ENCODE data around the gene CPNE2. TPM values are rescaled to one million over a fixed set of nuclear protein-coding genes. Genes with fewer than 3 reads are reported as not detected.

CPNE2 gene
- polyA plus RNA-seq, 1 donor (not counting 4 experiments of a cell fraction or from before 2014, with no cell fraction given), result 26.5 TPM

DNA sequence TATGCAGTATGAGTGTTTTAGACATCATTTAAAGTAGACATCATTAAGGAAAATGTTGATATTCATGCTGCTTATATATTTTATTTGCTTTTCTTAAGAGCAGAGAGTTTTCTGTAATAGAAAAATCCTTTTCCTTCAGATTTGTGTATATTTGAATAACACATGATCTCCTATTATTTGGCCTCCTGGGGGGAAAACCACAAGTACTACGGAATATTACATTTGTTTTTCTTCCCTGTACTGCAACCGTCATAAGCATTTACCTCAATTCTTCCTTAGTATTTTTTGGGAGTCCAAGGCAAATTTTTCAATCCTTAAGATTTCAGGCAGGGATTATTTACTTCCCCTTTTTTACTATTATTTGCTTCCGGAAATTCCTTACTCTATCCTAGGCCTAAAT is 99.8 kb downstream of the CPNE2 start:
- H3K9ac ChIP-seq (ENCODE audit: control insufficient read depth, extremely low read depth, insufficient read depth, low read length), result no peak overlapping the region
- no peak overlapping the region for H3K27ac ChIP-seq (ENCODE audit: control insufficient read depth, insufficient read depth, low read length)
- H2AFZ ChIP-seq (ENCODE audit: control insufficient read depth, low read length), result no peak overlapping the region
- peaks cover 88% of the 10 kb centered on the region for H3K79me2 ChIP-seq (ENCODE audit: control insufficient read depth, insufficient read depth, low read length)
- H3K9me3 ChIP-seq (ENCODE audit: control insufficient read depth, low read depth, low read length), result no peaks in the 10 kb centered on the region
- DNase-seq (ENCODE audit: low read depth, low spot score), result no peak
- FAIRE-seq, result no peak
- peaks cover 3 to 5% of the 10 kb centered on the region in 2 experiments for H3K36me3 ChIP-seq (ENCODE audit: control insufficient read depth in 2 of 2, extremely low read depth in 1 of 2, insufficient read depth in 2 of 2, low read length in 2 of 2)
- no peaks in the 10 kb centered on the region for H4K20me1 ChIP-seq (ENCODE audit: control insufficient read depth, extremely low read depth, insufficient read depth, low read length)
- no peaks in the 10 kb centered on the region for H3K9me1 ChIP-seq (ENCODE audit: control insufficient read depth, extremely low read depth, insufficient read depth, low read length)
- dilution Hi-C loops (cut with MboI; ENCODE audit: extremely low pct_ligation_motif_present, low sequenced_read_pairs), result no loop called here
- no peak for TF ChIP-seq EZH2 (IDR thresholded peaks at IDR 0.05; ENCODE audit: low read length)
- TF ChIP-seq, protein P1, sequence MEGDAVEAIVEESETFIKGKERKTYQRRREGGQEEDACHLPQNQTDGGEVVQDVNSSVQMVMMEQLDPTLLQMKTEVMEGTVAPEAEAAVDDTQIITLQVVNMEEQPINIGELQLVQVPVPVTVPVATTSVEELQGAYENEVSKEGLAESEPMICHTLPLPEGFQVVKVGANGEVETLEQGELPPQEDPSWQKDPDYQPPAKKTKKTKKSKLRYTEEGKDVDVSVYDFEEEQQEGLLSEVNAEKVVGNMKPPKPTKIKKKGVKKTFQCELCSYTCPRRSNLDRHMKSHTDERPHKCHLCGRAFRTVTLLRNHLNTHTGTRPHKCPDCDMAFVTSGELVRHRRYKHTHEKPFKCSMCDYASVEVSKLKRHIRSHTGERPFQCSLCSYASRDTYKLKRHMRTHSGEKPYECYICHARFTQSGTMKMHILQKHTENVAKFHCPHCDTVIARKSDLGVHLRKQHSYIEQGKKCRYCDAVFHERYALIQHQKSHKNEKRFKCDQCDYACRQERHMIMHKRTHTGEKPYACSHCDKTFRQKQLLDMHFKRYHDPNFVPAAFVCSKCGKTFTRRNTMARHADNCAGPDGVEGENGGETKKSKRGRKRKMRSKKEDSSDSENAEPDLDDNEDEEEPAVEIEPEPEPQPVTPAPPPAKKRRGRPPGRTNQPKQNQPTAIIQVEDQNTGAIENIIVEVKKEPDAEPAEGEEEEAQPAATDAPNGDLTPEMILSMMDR (optimal IDR thresholded peaks at IDR 0.05 in 1 of 3, IDR thresholded peaks at IDR 0.05 in 1 of 3, conservative IDR thresholded peaks at IDR 0.05 in 1 of 3; ENCODE audit: extremely low read depth in 1 of 3, insufficient read depth in 2 of 3, low read length in 3 of 3), result no peak
- H3K4me3 ChIP-seq (ENCODE audit: control insufficient read depth in 2 of 3, extremely low read depth in 1 of 3, insufficient read depth in 2 of 3, low read depth in 1 of 3, low read length in 3 of 3), result no peak overlapping the region
- H3K4me2 ChIP-seq (ENCODE audit: control insufficient read depth, extremely low read depth, insufficient read depth, low read depth, low read length), result no peak overlapping the region
- peaks cover 60% of the 10 kb centered on the region for H3K4me1 ChIP-seq (ENCODE audit: control insufficient read depth, extremely low read depth, insufficient read depth, low read length)
- no peaks in the 10 kb centered on the region for H3K27me3 ChIP-seq (ENCODE audit: control insufficient read depth, extremely low read depth, insufficient read depth, low read length)

DNA sequence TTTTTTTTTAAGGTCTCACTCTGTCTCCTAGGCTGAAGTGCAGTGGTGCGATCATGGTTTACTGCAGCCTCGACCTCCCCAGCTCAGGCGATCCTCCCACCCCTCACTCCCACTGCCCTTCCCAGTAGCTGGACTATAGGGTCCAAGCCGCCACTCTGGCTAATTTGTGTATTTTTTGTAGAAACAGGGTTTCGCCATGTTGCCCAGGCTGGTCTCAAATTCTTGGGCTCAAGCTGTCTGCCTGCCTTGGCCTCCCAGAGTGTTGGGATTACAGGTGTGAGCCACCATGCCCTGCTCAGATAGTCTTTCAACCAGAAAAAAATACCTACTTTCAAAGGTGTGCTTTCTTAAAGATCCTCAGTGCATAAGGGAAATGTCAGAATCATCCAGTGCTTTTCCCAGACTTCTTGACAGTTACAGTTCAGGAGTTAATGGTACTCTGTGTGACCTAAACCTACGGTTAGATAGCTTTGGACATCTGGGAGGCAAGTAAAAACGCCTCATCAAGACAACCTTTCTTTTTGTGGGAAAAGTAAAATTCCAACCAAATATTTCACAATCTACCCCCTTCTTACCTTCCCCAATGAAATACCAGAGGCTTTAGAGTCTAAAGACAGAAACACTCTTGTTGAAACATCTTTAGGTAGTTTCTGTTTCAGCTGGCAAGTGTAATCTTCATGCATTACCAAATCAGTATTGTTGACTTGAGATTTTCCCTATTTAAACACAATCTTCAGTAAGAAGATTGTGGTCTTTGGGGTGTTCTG is 100.5 kb downstream of the CPNE2 start:
- no peak overlapping the region for H2AFZ ChIP-seq (ENCODE audit: control insufficient read depth, low read length)
- no peaks in the 10 kb centered on the region for H4K20me1 ChIP-seq (ENCODE audit: control insufficient read depth, extremely low read depth, insufficient read depth, low read length)
- peak overlapping the region; percentile 79 for H3K4me2 ChIP-seq (ENCODE audit: control insufficient read depth, extremely low read depth, insufficient read depth, low read depth, low read length)
- H3K9me1 ChIP-seq (ENCODE audit: control insufficient read depth, extremely low read depth, insufficient read depth, low read length), result no peaks in the 10 kb centered on the region
- dilution Hi-C loops (cut with MboI; ENCODE audit: extremely low pct_ligation_motif_present, low sequenced_read_pairs), result no loop called here
- no peak overlapping the region for H3K4me3 ChIP-seq (ENCODE audit: control insufficient read depth in 2 of 3, extremely low read depth in 1 of 3, insufficient read depth in 2 of 3, low read depth in 1 of 3, low read length in 3 of 3)
- DNase-seq (ENCODE audit: low read depth, low spot score), result no peak
- H3K4me1 ChIP-seq (ENCODE audit: control insufficient read depth, extremely low read depth, insufficient read depth, low read length), result peaks cover 56% of the 10 kb centered on the region
- peaks cover 3 to 5% of the 10 kb centered on the region in 2 experiments for H3K36me3 ChIP-seq (ENCODE audit: control insufficient read depth in 2 of 2, extremely low read depth in 1 of 2, insufficient read depth in 2 of 2, low read length in 2 of 2)
- H3K9ac ChIP-seq (ENCODE audit: control insufficient read depth, extremely low read depth, insufficient read depth, low read length), result no peak overlapping the region
- peaks cover 87% of the 10 kb centered on the region for H3K79me2 ChIP-seq (ENCODE audit: control insufficient read depth, insufficient read depth, low read length)
- FAIRE-seq, result peak; percentile 67
- no peaks in the 10 kb centered on the region for H3K9me3 ChIP-seq (ENCODE audit: control insufficient read depth, low read depth, low read length)
- TF ChIP-seq, protein P1 (optimal IDR thresholded peaks at IDR 0.05 in 1 of 3, IDR thresholded peaks at IDR 0.05 in 1 of 3, conservative IDR thresholded peaks at IDR 0.05 in 1 of 3; ENCODE audit: extremely low read depth in 1 of 3, insufficient read depth in 2 of 3, low read length in 3 of 3), result no peak
- no peak for TF ChIP-seq EZH2 (IDR thresholded peaks at IDR 0.05; ENCODE audit: low read length)
- H3K27ac ChIP-seq (ENCODE audit: control insufficient read depth, insufficient read depth, low read length), result peak overlapping the region; percentile 80
- no peaks in the 10 kb centered on the region for H3K27me3 ChIP-seq (ENCODE audit: control insufficient read depth, extremely low read depth, insufficient read depth, low read length)

Data from keratinocyte (primary cell).